Suprapubic skin (tissue), 4 donors: Measurements from ENCODE around the gene PLA2G5.

Experiments
- EP300 ChIP-seq: sonication (generic); formaldehyde crosslinking; IDR thresholded peaks from one replicate; pipeline ENCODE4 v1.6.1; 2017; ENCODE audit warnings: antibody characterized with exemption
- POLR2A ChIP-seq, 2 donors: fragments of 450-650 bp; IDR thresholded peaks; one replicate each; pipeline ENCODE4 v1.6.1; 2017; ENCODE audit warnings: antibody characterized with exemption in 2 of 2, mild to moderate bottlenecking in 2 of 2, moderate library complexity in 2 of 2
- POLR2AphosphoS5 ChIP-seq, 3 donors: sonication (generic); formaldehyde crosslinking; IDR thresholded peaks; one replicate each; pipeline ENCODE4 v1.6.1; 2017; ENCODE audit warnings: antibody characterized with exemption in 3 of 3
- TF ChIP-seq, protein P1 (sequence below), 2 donors: fragments of 200-600 bp in 1 of 2; fragments of 450-650 bp in 1 of 2; sonication (generic) in 1 of 2; IDR thresholded peaks; one replicate each; pipeline ENCODE4 v1.5.1; 2016 to 2019; ENCODE audit warnings: antibody characterized with exemption in 2 of 2, mild to moderate bottlenecking in 1 of 2, moderate library complexity in 1 of 2

DNA sequence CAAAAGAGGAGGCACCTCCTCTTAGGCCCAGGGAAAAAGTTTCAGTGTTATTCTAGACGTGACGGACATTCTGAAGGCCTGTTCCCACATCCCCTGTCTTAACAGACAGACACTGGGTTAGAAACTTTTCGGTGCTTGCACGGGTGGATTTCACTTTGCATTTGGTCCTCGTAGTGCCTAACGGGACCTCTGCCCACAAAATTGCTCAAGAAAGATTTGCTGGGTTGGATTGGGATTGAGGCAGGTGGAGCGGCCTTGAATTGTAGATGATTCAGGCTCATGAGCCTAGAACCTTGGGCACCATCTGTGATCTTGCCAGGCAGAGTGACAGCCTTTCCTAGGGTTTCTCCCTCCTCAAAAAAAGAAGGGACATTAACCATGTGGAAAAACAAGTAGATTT lies 2.8 kb downstream of the PLA2G5 start:
- TF ChIP-seq, protein P1, sequence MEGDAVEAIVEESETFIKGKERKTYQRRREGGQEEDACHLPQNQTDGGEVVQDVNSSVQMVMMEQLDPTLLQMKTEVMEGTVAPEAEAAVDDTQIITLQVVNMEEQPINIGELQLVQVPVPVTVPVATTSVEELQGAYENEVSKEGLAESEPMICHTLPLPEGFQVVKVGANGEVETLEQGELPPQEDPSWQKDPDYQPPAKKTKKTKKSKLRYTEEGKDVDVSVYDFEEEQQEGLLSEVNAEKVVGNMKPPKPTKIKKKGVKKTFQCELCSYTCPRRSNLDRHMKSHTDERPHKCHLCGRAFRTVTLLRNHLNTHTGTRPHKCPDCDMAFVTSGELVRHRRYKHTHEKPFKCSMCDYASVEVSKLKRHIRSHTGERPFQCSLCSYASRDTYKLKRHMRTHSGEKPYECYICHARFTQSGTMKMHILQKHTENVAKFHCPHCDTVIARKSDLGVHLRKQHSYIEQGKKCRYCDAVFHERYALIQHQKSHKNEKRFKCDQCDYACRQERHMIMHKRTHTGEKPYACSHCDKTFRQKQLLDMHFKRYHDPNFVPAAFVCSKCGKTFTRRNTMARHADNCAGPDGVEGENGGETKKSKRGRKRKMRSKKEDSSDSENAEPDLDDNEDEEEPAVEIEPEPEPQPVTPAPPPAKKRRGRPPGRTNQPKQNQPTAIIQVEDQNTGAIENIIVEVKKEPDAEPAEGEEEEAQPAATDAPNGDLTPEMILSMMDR (IDR thresholded peaks at IDR 0.05): no peak
- TF ChIP-seq POLR2A (IDR thresholded peaks at IDR 0.05) (no peak), EP300 (no peak), POLR2AphosphoS5 (IDR thresholded peaks at IDR 0.05) (no peak)
